ENCODE measurements around the gene SET.

The SET gene

DNA sequence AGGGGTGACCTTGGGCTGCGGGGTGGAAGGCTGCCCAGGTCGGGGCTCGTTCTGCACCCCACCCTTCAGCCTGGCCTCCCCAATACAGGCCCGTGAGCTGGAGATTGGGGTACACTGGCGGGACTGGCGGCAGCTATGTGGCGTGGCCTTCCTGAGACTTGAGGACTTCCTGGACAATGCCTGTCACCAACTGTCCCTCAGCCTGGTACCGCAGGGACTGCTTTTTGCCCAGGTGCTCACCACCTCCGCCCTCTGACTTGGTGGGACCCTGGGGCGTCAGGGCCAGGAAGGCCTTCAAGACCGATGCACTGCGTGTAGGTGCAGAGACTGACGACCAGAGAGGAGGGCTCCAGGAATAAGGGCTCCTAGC is 24.4 kb downstream of the SET start:
- no peak for DNase-seq (ENCODE audit: low spot score)

DNA sequence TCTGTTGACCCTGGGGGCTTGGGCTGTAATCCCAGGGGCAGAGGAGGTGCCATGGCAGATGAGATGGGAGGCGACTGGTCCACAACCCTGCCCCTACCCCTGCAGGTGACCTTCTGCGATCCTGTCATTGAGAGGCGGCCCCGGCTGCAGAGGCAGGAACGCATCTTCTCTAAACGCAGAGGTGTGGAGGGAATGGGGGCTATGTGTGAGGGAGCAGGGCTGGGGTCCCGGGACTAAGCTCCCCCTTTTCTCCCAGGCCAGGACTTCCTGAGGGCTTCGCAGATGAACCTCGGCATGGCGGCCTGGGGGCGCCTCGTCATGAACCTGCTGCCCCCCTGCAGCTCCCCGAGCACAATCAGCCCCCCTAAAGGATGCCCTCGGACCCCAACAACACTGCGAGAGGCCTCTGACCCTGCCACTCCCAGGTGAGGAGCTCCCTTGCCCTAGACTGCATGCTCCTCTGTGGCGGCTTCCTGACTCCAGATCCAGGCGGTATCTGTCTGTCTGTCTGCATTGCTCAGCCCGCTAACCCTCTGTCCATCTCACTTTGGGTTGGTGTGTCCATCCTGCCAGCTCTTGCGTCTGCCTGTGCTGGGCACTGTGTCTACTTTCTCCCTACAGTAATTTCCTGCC is 25.0 kb downstream of the SET start:
- DNase-seq (ENCODE audit: low spot score), result no peak

DNA sequence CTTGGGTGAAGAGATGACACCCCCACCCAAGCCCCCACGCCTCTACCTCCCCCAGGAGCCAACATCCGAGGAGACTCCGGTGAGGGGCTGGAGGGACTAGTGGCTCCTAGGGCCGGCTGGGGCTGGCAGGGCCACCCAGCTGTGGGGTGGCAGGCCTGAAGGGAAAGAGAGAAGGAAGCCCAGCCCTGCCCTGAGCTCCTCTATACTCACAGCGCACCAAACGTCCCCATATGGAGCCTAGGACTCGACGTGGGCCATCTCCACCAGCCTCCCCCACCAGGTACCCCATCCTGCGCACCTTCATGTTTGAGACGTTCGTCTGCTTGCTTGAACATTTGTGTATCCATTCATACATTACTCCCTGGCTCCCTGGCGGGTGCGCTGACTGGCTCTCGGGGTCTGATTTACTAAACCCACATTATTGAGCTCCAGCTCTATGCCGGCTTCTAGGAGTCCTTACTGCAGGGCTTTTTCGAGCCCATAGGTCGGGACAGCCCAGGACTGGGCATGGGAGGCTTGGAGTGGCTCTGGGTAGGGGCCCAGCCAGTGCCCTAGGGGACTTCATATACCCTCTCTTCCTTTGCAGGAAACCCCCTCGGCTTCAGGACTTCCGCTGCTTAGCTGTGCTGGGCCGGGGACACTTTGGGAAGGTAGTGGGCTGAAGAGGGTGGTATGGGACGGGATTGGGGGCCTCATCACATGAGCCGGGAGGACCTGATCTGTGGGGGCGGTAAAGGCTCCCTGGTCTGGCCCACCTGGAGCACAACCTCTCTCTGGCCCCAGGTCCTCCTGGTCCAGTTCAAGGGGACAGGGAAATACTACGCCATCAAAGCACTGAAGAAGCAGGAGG is 25.8 kb downstream of the SET start:
- DNase-seq (ENCODE audit: low spot score), result no peak

DNA sequence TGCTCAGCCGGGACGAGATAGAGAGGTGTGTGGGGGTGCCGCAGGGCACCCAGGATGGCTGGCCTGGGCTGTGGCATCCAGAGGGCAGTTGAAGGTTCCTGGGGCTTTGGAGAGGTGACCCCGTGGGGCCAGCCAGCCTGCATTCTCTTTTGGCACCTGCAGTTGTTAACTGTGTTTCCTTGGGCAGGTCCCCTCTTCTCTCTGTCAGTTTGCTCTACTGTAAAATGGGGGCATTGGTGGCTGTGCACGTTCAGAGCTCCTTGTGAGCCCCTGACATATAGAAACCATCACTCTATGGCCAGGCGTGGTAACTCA is 26.4 kb downstream of the SET start:
- no peak for DNase-seq (ENCODE audit: low spot score)

DNA sequence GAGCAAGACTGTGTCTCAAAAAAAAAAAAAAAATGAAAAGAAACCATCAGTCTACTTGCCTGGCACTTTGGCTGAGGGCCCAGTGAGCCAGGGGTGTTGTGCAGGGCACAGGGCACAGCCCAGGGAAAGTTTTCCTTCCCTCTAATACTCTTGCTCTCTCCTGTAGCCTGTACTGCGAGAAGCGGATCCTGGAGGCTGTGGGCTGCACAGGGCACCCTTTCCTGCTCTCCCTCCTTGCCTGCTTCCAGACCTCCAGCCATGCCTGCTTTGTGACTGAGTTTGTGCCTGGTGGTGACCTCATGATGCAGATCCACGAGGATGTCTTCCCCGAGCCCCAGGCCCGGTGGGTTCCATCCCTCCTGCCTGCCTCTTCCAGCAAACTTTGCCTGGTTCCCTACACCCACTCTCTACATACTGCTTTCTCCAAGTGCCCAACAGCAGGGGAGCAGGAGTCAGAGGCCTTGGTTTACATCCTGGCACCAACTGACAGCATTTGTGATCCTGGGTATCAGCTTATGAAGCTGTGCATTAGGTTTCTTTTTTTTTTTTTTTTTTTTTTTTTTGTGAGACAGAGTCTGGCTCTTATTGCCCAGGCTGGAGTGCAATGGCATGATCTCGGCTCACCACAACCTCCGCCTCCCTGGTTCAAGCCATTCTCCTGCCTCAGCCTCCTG is 27.7 kb downstream of the SET start:
- no peak for DNase-seq (ENCODE audit: low spot score)

DNA sequence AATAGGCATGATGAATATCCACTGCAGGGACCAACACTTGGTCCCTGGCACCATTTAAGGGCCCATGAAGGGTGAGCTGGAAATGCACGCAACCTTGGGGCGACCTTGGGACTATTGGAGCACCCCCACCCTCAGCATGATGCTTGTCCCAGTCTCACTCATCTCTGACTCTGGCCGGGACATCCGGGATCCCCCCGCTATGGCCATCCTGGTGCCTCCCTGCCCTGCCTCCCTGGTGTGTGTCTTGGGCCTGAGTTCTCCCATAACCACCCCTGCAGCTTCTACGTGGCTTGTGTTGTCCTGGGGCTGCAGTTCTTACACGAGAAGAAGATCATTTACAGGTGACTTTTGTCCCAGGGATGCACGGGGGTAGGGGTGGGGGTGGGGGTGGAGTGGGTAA is 29.0 kb downstream of the SET start:
- DNase-seq (ENCODE audit: low spot score), result no peak

DNA sequence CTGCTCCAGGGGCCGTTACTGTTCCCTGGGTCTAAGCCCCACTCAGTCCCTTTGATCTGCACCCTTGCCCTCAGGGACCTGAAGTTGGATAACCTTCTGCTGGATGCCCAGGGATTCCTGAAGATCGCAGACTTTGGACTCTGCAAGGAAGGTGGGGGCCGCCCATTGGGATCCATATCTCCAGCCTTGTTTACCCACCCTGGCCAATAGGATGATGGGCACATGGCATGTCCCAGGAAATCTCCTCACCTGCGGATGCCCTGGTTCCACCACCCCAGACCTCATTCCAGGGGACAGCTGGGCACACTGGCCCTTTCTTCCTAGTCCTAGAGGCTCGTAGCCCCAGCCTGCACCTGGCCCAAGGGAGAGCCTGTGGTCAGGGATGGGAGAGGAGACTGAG is 29.5 kb downstream of the SET start:
- no peak for DNase-seq (ENCODE audit: low spot score)

DNA sequence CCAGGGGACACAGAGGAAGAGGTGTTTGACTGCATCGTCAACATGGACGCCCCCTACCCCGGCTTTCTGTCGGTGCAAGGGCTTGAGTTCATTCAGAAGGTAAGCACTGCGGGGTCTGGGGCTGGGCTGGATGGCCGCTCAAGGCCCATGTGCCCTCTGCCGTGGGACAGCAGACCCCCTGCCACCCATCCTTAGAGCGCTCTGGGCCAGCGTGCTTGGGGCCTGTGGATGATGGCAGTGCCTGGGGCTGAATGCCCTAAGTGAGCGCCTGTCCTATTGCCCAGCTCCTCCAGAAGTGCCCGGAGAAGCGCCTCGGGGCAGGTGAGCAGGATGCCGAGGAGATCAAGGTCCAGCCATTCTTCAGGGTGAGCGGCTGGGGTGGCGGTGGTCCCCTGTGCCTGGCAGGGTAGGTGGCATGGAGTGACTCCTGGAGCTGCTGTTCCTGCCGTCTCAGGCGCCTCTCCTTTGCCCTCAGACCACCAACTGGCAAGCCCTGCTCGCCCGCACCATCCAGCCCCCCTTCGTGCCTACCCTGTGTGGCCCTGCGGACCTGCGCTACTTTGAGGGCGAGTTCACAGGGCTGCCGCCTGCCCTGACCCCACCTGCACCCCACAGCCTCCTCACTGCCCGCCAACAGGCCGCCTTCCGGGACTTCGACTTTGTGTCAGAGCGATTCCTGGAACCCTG is 31.0 kb downstream of the SET start:
- DNase-seq (ENCODE audit: low spot score), result no peak

DNA sequence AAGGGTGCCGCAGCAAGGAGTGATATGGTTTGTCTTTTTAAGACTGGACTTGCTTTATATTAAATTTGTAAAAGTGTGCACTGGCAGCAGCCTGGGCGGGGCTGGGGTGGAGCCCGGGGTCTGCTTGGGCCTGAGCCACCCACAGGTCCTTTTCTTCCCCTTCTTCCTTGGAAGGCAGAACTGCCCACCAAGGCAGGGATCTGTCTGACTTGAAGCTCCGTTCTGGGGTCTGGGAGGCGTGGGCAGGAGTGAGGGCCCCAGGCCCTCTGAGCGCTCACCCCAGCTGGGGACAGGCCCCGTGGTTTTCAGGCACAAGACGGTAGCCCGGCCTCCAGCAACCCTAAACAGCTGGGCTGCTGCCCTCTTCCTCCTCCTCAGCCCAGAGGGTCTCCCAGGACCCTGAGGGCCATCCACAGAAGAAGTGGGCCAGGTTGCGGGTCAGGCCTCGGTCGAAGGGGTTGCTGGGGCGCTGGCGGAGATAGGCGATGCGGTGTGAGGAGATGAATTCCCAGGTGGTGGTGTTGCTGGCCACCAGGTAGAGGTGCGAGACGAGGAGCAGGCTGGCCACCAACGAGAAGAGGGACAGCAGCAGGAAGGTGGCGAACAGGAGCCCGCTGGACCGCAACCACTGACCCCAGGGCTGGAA is 31.9 kb downstream of the SET start:
- DNase-seq (ENCODE audit: low spot score), result no peak

DNA sequence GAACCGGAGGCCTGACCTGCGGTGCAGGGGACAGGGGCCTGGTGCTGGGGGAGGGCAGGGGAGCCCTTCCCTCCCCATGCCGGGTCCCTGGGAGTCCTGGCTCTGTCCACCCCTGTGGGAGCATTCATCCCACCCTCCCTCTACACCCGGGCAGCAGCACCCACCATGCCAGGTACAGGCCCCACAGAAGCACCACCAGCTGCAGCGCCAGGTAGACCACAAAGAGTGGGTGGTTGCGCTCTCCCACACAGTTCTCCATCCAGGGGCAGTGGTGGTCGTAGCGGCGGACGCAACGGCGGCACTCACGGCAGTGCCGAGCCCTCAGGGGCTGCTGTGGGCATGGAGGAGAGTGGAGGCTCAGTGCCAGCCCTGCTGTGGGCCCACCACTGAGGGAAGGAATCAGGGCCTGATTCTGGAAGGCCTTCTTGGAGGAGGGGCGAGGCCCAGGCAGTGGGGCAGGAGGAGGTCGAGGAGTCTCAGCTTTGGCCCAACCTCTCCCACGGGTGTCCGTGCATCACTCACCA is 32.5 kb downstream of the SET start:
- no peak for DNase-seq (ENCODE audit: low spot score)

DNA sequence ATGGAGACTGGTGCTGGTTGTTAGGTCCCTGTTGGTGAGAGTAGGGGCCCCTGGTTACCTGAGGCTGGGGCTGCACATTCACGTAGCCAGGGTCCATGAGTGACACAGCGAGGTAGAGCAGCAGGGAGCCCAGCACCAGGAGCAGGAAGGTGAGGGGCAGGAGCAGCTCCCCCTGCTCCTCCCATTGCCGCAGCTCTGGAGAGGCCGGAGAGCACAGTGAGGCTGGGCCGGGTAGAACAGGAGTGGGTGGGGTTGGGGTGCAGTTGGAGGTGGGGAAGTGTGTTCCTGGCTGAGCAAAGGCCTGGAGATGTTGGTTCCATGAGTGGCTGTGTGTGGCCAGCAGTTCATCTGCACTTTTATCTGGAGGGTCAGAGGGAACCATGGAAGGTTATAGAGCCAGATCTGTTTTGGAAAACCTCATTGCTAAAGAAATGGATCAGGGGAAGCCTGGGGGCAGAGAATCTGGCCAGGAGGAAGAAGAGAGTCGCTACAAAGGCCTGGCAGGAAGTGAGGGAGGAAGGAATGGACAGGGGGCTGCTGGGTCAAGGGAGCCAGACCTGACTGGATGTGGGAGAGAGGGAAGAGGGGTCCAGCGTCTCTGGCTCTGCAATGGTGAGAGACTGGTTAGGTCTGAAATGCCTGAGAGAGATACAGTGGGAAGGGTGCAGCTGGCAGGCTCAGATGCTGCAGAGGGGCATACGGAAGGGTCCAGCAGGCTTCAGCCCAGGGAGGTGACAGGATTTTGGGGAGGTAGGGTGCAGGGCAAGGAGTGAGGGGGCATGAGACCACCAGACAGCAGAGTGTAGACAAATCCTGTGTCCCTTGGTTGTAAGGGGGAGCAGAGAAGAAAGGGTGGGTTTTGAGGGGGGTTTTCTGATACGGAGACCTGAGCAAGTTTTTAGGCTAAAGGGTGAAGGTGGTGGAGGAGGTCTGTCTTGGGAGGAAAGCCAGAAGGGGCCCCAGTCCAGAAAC is 33.6 kb downstream of the SET start:
- DNase-seq (ENCODE audit: low spot score), result no peak

DNA sequence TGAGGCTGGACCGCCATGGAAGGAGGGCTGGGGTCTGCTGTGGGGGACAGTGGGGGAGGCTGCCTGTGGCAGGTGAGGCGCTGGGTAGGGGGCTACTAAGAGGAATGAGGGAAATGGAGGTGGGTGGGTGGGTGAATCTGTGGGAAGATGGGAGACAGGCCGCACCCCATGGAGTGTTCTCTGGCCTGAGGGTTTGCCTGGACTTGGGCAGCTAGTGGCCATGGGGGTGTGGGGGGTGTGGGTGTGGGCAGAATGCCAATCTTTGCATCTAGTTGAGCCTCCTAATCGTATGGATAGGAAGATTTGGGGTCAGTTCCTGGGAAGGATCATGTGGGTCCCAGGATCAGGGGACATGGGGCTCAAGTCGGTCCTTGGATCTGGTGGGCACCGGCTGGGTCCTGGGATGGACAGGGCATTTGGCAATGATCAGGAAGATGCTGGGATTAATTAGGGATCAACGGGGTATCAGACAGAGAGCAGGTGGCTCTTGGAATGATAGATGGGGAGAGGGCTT is 34.4 kb downstream of the SET start:
- DNase-seq (ENCODE audit: low spot score), result peak; percentile 30

DNA sequence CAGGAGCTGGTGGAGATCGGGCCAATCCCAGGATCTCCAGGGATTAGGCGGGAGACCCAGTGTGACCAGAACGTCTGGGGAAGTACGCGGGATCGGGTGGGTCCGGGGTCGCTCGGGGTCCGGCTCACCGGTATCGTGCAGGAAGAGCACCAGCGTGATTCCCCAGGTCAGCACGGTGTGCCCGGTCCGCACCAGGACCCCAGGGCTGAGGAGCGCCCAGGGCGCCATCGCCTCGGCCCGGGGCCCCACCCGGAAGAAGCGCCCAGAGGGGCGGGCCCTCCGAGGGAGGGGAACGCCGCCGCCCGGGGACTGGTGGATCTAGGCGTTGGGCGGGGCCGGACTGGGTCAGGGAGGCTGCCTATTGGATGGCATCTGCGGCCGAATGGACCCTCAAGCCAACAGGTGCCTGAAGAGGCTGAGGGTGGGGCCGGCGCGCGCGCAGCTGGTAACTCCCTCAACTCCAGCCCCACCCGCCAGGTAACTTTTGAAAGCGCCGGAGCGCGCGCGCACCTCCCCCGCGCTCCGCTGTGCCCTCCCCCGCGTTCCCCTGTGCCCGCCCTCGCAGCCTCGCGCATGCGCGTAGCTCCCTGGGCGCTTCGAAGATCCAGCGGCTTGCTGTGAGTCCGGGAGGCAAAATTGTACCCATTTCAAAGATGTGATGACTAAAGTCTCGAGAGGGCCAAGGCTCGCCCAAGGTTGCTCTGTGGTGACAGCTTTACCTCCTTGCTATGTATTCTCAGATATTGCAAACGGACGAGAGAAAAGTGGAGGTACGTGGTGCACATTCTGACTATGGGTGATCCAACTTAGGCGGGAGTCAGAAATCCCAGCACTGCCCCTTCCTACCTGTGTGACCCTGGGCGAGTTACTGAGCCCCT is 35.1 kb downstream of the SET start, which contains the start of gene ZDHHC12:
ZDHHC12 (minus strand) TSS at position 262 of the 878 bp plus-strand sequence; CDS start at position 228, 34 bp downstream.
- DNase-seq (ENCODE audit: low spot score), result peak; percentile 100

DNA sequence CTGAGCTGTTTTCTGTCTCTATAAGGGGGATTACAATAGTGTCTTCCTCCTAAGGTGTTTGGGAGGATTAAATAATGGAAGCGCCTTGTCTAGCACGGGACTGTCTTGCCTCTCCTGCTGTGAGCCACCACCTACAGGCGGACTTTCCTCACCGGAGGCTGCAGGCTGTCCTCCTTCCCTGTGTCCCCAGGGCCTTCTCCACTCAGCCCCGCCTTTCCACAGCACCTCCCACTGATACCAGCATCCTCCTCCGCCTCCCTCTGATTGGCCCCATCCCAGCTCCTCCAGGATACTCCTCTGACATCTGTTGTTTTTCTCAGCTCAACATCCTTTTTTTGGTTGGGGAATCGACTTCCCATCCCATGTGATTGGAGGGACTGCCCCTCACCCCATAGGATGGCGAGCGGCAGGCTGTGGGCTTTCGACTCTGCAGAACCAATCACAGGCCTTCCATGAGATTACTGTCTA is 35.8 kb downstream of the SET start:
- peak; percentile 94 for DNase-seq (ENCODE audit: low spot score)

DNA sequence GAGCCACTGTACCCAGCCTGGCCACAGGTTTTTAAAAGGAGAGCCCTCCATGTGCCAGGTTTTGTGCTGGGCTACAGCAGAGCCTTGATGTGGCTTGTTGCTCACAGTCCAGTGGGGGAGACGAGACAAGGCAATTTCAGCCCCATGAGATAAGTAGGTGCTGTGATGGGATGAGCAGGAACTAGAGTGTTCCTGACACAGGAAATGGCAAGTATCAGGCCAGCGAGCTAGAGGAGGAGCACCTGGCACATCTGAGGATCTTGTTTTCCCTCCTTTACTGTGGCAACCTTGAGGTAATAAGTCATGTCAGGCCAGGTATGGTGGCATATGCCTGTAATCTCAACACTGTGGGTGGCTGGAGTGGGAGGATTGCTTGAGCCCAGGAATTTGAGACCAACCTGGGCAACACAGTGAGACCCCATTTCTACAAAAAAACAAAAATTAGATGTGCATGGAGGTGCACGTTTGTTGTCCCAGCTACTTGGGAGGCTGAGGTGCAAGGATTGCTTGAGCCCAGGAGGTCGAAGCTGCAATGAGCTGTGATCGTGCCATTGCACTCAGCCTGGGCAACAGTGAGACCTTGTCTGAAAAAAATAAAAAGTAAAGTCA is 38.7 kb downstream of the SET start:
- no peak for DNase-seq (ENCODE audit: low spot score)

DNA sequence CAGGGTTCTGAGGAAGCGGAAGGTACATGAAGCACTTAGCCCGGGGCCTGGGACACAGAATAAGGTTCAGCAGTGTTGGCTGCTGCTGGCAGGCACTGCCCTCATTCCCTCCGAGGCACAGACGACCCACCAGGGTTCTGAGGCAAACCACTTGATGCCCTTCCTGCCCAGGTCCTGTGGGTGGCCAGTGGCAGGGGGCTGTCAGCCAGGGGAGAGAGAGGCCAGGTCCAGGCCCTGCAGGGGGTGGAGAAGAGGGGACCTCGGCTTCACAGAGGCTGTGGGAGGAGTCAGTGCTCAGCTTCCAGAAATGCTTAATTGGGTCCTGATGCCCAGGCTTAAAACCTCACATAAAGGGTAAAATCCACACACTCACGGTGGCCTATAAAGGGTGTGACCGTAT is 39.3 kb downstream of the SET start:
- DNase-seq (ENCODE audit: low spot score), result no peak

DNA sequence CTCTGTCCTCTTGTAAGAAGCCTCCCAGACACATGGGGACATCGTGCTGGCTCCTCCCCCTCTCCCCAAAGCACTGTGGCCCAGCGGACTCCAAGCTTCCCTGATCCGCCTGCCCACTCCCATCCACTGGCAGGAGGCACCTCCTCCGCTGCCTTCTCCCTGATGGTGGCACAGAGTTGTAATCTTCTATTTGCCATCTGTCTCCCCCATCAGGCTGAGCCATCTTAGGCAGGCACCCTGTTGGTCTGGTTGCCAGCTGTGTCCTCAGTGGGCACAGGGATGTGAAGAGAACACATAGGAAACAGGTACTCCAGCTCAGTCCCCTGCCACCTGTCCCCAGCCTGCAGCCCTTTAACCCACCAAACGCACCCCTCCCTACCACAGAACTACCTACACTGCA is 40.3 kb downstream of the SET start:
- DNase-seq (ENCODE audit: low spot score), result no peak

DNA sequence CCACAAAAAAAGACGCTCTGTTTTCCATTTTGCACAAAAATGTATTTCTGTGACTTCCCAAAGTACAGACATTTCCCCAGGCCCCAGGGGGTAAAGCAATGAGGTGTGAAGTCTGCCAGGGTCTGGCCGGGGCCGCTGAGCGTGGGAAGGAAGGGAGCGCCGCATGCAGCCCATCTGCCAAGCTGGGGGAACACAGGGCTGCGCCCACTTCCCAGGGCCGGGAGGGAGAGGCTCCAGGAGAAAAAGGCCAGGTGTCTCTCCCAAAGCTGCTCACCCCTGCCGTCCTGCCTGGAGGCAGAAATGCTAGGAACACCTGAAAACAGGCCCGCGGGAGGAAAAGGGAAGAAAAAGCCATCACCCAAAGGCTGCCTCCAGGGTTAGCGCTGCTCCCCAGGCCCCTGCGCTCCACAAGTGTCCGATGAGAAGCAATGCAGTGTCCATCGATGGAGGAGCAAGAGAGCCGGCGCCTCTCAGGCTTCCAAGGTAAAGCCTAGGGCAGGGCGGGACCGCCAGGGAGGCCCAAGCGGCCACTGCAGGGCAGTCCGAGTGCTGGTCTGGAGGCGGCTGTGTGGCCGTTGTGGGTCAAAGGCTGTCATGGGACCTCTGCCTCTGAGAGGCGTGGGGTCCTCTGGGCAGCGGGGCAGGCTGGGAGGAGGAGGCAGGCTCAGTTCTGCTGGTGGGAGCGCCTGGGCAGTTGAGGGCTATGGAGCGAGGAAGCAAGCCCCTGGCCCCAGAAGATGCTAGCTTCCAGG is 40.9 kb downstream of the SET start:
- DNase-seq (ENCODE audit: low spot score), result no peak
